Measurements from ENCODE around the gene ESR1. TPM values are rescaled to one million over a fixed set of nuclear protein-coding genes. Genes with fewer than 3 reads are reported as not detected.
A peak's percentile ranks its signal among the peaks of the same experiment; 100 is the strongest.
"Not testable (repeated sequence)": the region's sequence is repeated elsewhere in the genome, so short reads cannot be mapped to it uniquely, and the experiment has no call there.

Gene ESR1
- total RNA-seq, 1 donor from 2014 or later, result under 0.01 TPM

DNA sequence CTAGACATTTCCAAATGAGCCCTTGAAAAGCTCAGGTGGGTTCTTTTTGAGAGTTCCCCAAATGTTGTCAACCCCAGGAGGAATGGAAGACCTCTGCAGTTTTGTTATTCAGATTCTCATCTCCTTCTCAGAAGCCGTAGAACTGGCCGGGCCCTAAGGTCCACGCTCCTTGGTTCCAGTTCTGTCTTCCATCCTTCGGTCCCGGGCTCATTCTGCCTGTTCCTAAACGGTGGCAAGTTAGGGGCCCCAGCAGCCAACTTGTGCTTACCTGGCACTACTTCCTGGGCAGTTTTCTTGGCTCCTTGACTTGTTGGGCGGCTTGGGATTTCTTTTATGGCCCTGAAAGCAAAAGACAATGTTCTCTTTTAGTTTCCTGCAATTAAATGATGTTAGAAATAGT lies 6.4 kb downstream of the ESR1 start:
- DNase-seq (ENCODE audit: low read depth), result no peak

- no peak for DNase-seq (ENCODE audit: low read depth)
Measured at GRCh38 chr6:151814614-151815013, 7.1 kb downstream of the ESR1 start.

DNA sequence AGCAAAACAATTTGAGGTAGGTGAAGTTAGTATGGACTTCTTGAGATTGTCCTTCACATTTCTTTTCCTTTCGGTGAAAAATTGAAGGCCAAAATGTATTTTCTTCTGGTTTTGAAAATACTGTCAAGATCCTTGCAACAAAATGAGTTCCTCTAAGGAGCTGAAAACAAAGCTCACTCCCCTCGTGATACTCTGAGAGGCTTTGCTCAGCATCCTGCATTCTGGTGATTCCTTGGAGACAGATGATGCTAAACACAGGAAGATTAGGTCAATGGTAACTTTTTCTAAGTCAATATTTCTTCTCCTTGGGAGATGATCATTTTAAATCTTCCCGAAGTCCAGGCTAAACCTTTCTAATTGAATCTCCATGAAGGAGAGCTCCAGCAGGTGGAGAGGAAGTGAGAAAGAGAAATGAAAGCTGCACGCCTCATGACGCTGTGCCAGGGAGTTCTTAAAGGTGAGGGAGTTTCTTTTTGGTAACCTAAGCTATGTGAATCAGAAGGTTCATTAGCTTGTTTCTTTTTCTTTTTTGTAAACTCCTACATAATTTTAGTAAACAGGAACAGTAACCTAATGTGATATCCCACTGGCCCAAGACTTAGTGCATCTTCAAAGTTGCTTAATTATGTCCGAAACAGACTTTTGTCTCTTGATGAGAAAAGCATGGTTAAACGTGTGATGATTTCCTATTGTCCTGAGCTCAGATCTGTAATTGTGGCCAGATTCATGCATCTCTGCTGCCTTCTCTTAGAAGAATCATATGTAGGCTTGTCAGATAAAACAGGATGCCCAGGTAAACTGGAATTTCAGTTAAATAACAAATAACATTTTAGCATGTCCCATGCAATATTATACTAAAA lies 15.0 kb downstream of the ESR1 start:
- no peak for DNase-seq (ENCODE audit: low read depth)

DNA sequence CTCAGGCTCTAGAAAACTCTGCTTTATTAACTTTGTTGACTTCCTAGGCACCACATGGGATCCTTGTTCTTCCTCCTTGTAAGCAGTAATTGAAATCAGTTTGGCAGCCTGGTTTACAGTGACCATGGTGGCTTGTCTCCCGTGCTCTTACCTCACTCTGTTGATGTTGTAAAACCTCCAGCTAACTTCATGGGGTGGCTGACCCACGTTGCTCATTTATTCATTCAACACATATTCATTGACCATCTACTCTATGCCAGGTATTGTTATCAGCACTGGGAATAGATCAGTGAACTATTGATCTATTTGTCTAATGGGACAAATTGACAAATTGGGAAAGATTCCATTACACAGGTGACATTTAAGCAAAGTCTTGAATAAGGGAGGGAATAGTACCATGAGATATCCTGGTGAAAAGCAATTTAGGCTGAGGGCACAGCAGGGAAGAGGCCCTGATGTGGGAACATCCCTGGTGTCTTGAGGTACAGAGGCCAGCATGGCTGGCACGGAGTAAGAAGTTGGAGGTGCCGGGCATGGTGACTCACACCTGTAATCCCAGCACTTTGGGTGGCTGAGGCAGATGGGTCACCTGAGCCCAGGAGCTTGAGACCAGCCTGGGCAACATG lies 19.1 kb downstream of the ESR1 start:
- no peak for DNase-seq (ENCODE audit: low read depth)

DNA sequence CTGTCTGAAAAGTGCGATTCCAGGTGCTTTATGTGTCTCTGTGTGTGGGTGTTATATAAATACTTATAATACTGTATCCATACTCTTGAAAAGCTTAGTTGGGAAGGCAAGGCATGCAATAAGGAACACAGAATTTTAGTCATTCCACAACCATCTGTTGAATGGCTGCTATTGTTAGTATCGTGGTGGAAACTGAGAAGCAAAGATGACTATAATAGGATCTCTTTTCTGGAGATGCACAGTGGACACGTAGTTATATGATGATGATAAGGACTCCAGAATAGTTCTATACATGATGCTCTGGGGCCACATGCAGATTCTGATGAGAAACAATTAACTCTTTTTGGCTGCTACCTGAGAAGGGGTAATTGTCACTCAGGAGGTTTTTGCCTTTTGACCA lies 25.2 kb downstream of the ESR1 start:
- DNase-seq (ENCODE audit: low read depth), result no peak

DNA sequence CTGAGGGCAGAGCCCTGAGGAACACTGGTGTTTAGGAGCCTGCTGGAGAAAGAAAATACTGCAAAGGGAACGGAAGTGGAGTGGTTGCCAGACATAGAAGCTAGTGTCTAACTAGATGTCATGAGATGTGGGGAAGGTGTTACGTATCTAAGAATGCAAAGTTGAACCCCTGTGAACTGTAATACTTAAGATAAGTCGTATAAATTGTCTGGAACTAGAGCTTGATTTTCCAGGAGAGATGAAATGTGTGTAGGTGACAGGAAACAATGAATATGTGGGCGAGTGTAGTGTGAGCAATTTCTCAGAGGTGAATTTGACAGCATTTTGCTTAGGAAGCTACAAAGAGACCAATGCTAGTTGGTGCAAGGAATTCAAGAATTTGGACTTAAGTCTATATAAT lies 27.9 kb downstream of the ESR1 start:
- DNase-seq (ENCODE audit: low read depth), result no peak

DNA sequence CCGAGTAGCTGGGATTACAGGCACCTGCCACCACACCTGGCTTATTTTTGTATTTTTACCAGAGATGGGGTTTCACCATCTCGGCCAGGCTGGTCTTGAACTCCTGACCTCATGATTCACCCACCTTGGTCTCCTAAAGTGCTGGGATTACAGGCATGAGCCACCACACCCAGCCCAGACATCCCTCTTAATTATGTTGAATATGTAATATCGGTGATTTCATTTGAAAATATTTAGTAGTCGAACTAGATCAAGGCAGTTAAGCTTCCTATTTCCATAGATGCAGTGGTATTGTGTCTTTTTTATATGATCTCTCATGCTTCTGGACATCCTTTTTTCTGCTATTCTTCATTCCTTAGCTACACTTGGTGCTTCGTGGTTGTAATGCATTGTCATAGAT lies 29.7 kb downstream of the ESR1 start:
- no peak for DNase-seq (ENCODE audit: low read depth)

GRCh38 chr6:151842816-151843215 lies 35.3 kb downstream of the ESR1 start:
- DNase-seq (ENCODE audit: low read depth), result no peak

- peak; percentile 59 for DNase-seq (ENCODE audit: low read depth)
Measured at GRCh38 chr6:151847064-151847463, 39.6 kb downstream of the ESR1 start.

DNA sequence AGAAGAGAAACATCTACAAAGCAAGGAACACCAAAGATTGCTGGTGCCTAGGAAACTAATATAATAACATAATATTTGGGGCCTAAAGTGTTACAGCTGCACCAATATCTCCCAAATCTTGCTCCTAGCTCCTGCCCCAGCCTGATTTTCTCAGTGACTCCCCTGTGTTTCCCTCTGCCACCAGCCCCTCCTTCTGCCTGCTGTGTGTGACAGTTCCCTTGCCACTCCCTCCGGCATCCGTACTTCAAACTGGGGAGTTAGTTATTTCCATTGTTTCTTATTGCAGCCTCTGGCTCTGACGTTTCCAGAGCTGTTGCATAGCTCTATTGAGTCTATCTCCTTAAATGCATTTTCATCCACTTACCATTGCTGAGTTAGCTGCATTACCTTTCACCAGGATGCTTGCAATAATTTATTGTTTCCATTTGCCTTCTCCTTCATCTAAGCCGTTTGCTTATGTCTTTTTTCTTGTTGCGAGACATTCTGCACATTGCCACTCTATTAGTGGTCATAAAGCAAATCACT lies 43.1 kb downstream of the ESR1 start:
- no peak for DNase-seq (ENCODE audit: low read depth)

- DNase-seq (ENCODE audit: low read depth), result no peak
Measured at GRCh38 chr6:151858294-151858693, 50.8 kb downstream of the ESR1 start.

- no peak for DNase-seq (ENCODE audit: low read depth)
Measured at GRCh38 chr6:151862461-151862860, 55.0 kb downstream of the ESR1 start.

- not testable (repeated sequence) for DNase-seq (ENCODE audit: low read depth)
Measured at GRCh38 chr6:151867361-151867869, 59.9 kb downstream of the ESR1 start.

- peak; percentile 17 for DNase-seq (ENCODE audit: low read depth)
Measured at GRCh38 chr6:151869345-151869744, 61.9 kb downstream of the ESR1 start.

GRCh38 chr6:151869787-151870186 lies 62.3 kb downstream of the ESR1 start:
- no peak for DNase-seq (ENCODE audit: low read depth)

DNA sequence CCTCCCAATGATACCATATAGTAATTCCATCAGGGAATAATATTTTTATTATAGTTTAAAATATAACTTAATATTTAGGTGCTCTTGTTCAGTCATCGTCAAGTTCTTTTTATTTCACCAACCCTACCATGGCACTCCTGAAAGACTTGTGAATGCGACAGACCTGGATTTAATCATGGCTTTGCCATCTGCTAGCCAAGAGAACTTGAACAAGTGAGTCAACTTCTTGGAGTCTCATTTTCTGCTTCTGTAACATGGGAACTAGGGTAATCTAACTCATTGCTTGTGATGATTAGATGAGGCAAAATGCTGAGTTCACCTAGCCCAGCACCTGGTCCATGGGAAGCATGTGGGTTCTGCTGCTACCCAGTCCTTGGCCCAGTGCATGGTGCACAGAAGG lies 62.9 kb downstream of the ESR1 start:
- DNase-seq (ENCODE audit: low read depth), result no peak

GRCh38 chr6:151875524-151875923 lies 68.0 kb downstream of the ESR1 start:
- no peak for DNase-seq (ENCODE audit: low read depth)

GRCh38 chr6:151876122-151876521 lies 68.6 kb downstream of the ESR1 start:
- no peak for DNase-seq (ENCODE audit: low read depth)

DNA sequence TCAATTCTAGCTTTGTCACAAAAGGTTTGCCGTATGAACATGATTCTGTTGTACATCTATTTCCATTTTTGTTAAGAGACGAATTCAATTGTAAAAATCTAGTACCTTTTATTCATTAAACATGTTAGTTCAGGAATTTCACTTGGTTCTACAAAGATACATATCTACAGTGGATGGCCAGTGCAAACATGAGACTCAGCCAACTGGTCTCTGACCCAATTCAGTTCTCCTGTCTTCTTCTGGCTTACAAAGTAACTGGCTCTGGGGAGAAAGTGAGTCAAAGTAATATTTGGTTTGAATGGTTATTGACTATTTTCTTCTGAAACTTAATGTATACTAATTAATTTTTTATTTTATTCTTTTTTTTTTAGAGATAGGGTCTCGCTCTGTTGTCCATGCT lies 70.0 kb downstream of the ESR1 start:
- no peak for DNase-seq (ENCODE audit: low read depth)

GRCh38 chr6:151881231-151881630 lies 73.7 kb downstream of the ESR1 start:
- no peak for DNase-seq (ENCODE audit: low read depth)

DNA sequence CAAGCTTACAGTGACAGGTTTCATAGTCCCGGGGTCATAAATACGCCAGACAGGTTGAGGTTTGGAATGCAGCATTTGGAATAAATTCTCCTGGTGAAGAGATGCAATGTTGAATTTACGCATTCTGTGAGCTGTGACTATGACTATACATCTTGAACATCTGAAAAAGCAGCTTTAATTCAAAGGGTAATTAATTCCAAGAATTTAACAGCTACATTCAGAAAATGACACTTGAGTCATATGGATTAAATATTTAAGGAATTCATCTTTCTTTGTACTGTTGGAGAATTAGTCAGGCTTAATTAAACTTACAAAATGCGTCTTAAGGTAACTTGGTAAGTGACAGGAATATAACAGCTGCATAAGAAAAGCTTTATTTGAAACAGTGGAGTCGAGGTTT lies 74.7 kb downstream of the ESR1 start:
- DNase-seq (ENCODE audit: low read depth), result no peak

DNA sequence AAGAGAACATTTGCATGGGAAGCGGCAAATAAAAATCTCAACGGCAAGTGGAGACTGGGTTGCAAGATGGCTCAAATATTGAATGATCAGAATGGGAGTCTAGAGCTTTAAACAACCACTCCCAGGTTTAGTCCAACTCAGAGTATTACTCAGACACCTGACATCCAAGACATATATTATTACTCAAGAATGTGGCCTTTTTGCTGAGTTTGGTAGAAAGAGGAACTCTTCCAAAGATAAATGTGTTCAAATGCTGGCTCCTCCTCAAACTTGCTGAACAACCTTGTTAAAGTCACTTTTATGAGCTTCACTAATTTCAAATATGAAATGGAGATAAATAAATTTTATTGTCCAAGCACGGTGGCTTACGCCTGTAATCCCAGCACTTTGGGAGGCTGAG lies 77.8 kb downstream of the ESR1 start:
- no peak for DNase-seq (ENCODE audit: low read depth)

DNA sequence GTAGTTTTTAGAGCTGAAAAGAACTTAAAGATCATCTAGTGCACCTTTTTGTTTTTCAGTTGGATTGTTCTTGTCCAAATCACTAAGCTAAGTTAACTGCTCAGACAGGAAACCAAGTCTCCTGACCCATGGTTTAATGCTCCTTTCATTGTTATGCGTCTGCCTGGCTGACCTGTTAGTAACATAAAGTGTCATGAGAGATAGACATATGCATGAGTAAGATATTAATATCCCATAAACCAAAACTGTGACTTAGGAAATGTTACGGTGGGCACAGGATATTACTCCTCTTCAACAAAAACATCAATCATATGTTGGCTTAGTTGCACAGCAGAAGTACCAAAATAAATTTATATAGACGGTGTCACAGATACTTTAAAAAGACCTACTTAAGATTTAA lies 84.0 kb downstream of the ESR1 start:
- DNase-seq (ENCODE audit: low read depth), result no peak

All from renal cortical epithelial cell (primary cell).